GM12875 (cell line): ENCODE data around the gene GALNT9.

Experiments used
- H3K4me3 ChIP-seq: one replicate; pipeline ENCODE4 v1.5.1; 2011; ENCODE audit warnings: low read depth, low read length, control low read depth
- CTCF ChIP-seq: IDR thresholded peaks from 2 replicates; pipeline ENCODE4 v1.5.1; 2011; ENCODE audit warnings: low read depth, mild to moderate bottlenecking, control low read depth, inconsistent platforms, low read length, moderate library complexity, borderline replicate concordance; ENCODE audit not compliant: insufficient read depth

Gene GALNT9

GRCh38 chr12:132323171-132324010 is 6.0 kb downstream of the GALNT9 start:
- TF ChIP-seq CTCF: no peak
- no peak overlapping the region for H3K4me3 ChIP-seq

- H3K4me3 ChIP-seq: no peak overlapping the region
- no peak for TF ChIP-seq CTCF
Measured at GRCh38 chr12:132322206-132323132, 6.9 kb downstream of the GALNT9 start.

- no peak for TF ChIP-seq CTCF
Measured at GRCh38 chr12:132321321-132322118, 7.9 kb downstream of the GALNT9 start.

GRCh38 chr12:132320767-132321211 is 8.6 kb downstream of the GALNT9 start:
- no peak for TF ChIP-seq CTCF
- no peak overlapping the region for H3K4me3 ChIP-seq

More at GRCh38 chr12:132321321-132322118, 7.9 kb downstream of the GALNT9 start:
- no peak overlapping the region for H3K4me3 ChIP-seq

- TF ChIP-seq CTCF: no peak
- no peak overlapping the region for H3K4me3 ChIP-seq
Measured at GRCh38 chr12:132319991-132320570, 9.3 kb downstream of the GALNT9 start.

- no peak overlapping the region for H3K4me3 ChIP-seq
- no peak for TF ChIP-seq CTCF
Measured at GRCh38 chr12:132319359-132319950, 9.9 kb downstream of the GALNT9 start.
